GM12878 (cell line): ENCODE measurements around the gene ARSJ.

ENCODE experiments used
- MTA3 ChIP-seq: IDR thresholded peaks from 2 replicates; pipeline ENCODE4 v1.6.1; 2012; ENCODE audit warnings: low read length, inconsistent platforms, borderline replicate concordance
- TF ChIP-seq, protein P1 (sequence below), 3 experiments: IDR thresholded peaks in 2 of 3; conservative IDR thresholded peaks in 1 of 3; 2 replicates each; pipeline ENCODE4 v1.5.1; 2011; ENCODE audit warnings: low read depth in 3 of 3, low read length in 3 of 3, mild to moderate bottlenecking in 3 of 3, control low read depth in 2 of 3, moderate library complexity in 2 of 3, inconsistent platforms in 1 of 3, mixed read lengths in 1 of 3; ENCODE audit not compliant: control insufficient read depth in 2 of 3, insufficient read depth in 1 of 3; ENCODE audit errors: extremely low read depth in 1 of 3

DNA sequence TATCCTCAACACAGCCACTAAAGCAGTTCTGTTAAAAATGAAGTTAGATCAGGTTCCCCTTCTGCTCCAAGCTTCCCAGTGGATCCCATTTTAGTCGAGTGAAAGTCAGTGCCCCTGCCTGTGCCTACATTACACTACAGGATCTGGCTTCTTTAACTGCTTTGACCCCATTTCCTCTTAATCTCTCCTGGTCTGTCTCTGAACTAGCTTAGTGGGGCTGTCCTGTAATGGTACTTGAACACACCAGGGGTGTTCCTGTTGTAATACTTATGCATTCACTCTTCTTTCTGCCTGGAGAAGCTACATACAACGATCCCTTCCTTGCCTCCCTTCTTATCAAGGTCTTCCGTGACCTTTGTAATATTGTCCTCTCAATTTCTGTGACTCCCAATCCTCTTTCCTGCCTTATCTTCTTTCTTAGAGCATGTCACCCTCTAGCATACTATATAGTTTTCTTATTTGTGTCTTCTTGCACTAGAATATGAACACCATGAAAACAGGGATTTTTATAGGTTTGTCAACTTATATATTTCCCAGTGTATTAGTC lies 16.7 kb downstream of the ARSJ start:
- no peak for TF ChIP-seq MTA3
- TF ChIP-seq, protein P1, sequence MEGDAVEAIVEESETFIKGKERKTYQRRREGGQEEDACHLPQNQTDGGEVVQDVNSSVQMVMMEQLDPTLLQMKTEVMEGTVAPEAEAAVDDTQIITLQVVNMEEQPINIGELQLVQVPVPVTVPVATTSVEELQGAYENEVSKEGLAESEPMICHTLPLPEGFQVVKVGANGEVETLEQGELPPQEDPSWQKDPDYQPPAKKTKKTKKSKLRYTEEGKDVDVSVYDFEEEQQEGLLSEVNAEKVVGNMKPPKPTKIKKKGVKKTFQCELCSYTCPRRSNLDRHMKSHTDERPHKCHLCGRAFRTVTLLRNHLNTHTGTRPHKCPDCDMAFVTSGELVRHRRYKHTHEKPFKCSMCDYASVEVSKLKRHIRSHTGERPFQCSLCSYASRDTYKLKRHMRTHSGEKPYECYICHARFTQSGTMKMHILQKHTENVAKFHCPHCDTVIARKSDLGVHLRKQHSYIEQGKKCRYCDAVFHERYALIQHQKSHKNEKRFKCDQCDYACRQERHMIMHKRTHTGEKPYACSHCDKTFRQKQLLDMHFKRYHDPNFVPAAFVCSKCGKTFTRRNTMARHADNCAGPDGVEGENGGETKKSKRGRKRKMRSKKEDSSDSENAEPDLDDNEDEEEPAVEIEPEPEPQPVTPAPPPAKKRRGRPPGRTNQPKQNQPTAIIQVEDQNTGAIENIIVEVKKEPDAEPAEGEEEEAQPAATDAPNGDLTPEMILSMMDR (IDR thresholded peaks at IDR 0.05 in 2 of 3, conservative IDR thresholded peaks at IDR 0.05 in 1 of 3; ENCODE audit: control insufficient read depth in 2 of 3, extremely low read depth in 1 of 3, insufficient read depth in 1 of 3, low read depth in 3 of 3, low read length in 3 of 3) = no peak
